HG03280 (cell line): ENCODE results near the gene OR51B6.
"Not testable (repeated sequence)": the region's sequence is repeated elsewhere in the genome, so short reads cannot be mapped to it uniquely, and the experiment has no call there.

ENCODE experiments used
- ATAC-seq: cut with Tn5 transposase; IDR thresholded peaks from one replicate; pipeline ENCODE4 v1.9.1; 2021; ENCODE audit warnings: mild to moderate bottlenecking, moderate library complexity; ENCODE audit not compliant: unreplicated experiment

The OR51B6 gene, protein sequence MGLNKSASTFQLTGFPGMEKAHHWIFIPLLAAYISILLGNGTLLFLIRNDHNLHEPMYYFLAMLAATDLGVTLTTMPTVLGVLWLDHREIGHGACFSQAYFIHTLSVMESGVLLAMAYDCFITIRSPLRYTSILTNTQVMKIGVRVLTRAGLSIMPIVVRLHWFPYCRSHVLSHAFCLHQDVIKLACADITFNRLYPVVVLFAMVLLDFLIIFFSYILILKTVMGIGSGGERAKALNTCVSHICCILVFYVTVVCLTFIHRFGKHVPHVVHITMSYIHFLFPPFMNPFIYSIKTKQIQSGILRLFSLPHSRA

DNA sequence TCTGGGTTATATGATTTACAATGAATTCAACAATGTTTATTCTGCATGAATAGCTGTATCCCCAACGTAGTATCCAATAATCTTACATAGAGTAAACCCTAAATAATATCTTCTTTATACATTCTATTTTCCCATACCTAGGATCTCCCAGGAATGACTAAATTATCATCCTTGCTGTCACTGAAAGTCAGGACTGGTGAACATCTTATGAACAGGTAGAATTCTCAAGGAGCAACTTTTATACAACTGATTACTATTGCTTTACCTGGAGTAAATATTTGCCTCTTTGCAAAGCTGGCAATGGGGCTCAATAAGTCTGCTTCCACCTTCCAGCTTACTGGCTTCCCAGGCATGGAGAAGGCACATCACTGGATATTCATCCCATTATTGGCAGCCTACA, at the start of gene OR51B6:
Gene OR51B6 (plus strand): TSS at position 301 of the 400 bp plus-strand sequence. CDS start 0 bp downstream, at position 301.
- no peak for ATAC-seq

DNA sequence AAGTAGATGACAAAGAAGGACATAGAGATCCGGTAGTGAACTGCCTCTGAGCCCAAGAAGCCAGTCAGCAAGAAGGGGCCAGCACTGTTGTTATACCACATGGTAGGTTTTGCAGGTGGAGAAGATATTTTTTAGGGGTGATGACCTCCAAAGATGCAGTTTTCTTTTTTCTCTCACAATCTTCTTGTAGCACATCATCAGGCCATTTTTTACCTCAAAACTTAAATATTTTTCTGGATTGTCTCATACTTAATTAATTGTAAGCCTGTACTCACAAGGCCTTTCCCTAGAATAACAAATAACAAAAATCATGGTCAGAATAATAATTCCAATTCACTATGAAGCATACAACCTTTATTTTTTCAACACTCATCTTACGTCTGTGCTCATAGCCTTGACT, 49.5 kb upstream of the OR51B6 start, which contains the start of gene OR51B4:
Gene OR51B4 (minus strand): TSS at position 101 of the 400 bp plus-strand sequence. CDS start 0 bp downstream, at position 101.
- ATAC-seq, result no peak

DNA sequence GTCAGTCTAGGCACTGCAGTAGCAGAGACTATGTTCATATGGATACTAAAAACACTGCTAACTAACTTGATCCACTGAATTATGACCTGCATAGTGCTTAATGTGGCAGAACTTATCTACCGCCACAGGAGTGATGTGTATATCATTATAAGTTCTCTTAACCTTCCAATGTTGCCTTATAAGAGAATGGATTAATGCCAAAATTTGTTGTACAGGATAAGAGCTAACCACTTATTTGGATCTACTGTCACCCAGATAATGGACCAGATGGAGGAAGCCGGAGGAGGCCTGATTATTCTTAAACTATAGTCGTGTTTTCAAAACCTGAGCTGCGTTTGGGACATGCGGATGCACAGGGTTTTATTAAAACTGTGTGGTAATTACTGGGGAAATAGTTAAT, 47.7 kb upstream of the OR51B6 start:
- ATAC-seq, result no peak

DNA sequence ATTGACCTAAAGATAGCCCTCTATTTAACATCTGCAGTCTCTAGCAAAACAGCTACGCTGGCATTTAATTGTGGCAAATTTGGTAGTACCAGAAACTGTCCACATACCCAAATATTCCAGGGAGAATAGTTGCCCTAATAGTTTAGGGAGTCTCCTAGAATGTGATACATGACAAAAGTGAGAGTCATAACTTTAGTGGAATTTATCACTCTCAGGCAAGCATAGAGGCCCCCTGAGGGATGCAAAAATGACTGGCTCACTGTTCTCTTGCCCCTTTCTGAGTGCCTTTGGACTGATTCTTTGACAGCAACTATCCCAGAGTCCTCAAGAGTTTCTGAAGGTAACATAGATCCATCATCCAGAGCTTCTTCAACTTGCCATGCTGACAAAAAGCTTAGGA, 47.3 kb upstream of the OR51B6 start:
- ATAC-seq, result no peak

DNA sequence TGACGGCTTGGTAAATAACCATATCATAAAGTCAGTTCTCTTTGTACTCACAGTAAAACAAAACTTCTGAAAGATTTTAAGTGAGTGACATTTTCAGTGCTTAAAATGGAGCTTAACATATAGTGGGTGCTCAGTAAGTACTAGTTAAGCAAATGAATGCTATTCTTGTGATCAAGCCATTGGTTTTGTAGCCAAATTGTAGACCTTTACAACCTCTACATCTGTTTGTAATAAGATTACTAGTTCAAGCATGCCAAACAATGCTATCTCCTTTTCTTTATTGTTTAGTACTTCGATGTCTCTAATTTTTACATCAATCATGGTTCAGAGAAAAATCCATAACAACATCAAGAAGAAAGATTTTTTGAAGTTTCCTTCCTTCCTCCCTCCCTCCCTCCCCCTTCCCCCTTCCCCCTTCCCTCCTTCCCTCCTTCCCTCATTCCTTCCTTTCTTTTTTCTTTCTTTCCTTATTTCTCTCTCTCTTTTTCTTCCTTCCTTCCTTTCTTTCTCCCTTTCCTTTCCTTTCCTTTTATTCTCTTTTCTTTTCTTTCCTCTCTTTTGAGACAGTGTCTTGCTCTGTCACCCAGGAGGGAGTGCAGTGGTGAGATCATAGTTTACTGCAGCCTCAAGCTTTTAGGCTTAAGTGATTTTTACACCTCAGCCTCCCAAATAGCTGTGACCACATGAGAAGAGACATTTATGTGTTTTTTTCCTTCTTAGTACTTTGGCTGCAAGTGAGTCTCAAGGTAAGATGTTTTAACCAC, 43.9 kb upstream of the OR51B6 start:
- no peak for ATAC-seq

DNA sequence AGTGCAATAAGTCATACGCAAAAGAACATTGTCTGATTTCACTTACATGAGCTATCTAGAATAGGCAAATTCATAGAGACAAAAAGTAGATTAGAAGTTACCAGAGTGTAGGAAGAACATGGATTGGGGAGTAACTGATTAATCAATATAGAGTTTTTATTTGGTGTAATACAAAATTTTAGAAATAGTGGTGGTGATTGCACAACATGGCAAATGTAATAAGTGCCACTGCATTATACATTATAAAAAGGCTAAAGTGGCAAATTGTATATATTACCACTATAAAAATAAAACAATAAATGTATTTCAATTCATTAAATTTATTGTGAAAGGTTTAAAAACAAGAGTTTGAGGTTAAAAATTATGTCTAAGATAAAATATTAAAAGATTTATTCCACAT, 40.9 kb upstream of the OR51B6 start:
- no peak for ATAC-seq

DNA sequence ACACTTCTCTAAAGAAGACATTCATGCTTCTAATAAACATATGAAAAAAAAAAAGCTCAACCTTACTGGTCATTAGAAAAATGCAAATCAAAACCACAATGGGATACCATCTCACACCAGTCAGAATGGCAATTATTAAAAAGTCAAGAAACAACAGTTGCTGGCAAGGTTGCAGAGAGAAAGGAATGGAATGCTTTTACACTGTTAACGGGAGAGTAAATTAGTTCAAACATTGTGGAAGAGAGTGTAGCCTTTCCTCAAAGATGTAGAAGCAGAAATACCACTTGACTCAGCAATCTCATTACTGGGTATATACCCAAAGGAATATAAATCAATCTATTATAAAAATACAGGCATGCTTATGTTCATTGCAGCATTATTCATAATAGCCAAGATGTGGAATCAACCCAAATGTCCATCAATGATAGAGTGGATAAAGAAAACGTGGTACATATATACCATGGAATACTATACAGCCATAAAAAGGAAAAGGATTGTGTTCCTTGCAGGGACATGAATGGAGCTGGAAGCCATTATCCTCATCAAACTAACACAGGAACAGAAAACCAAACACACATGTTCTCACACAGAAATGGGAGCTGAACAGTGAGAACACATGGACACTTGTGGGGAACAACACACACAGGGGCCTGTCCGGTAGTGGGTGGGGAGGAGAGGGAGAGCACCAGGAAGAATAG, 37.8 kb upstream of the OR51B6 start:
- ATAC-seq, result not testable (repeated sequence)

DNA sequence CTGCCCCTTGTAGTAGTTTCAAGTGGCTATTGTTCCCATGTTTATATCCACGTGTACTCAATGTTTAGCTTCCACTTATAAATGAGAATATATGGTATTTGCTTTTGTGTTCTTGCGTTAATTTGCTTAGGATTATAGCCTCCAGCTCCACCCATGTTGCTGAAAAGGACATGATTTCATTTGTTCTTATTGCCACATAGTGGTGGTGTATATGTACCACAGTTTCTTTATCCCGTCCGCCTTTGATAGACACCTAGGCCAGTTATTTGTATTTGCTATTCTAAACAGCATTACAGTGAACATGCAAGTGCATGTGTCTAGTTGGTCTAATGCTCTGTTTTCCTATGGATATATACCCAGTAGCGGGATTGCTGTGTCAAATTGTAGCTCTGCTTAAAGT, 34.0 kb upstream of the OR51B6 start:
- ATAC-seq, result no peak

DNA sequence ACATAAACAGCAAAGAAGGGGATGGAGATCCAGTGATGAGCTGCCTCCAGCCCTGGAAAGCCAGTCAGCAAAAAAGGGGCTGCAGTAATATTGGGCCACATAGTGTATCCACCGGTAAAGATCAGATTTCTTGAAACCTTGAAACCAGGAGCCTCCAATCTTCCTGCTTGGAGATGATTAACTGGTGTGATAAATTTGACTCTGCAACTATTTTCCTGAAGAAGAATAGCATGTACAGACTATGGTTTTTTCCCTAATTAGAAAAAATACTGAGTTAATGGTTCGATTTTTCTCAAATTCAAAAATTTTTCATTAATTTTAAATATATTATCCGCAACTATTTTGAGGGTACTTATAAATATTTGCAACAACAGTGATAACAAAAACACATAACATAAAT, 27.1 kb upstream of the OR51B6 start, which contains the start of gene OR51B2:
Gene OR51B2 (minus strand): TSS at position 101 of the 400 bp plus-strand sequence. CDS start 0 bp downstream, at position 101.
- ATAC-seq, result no peak

DNA sequence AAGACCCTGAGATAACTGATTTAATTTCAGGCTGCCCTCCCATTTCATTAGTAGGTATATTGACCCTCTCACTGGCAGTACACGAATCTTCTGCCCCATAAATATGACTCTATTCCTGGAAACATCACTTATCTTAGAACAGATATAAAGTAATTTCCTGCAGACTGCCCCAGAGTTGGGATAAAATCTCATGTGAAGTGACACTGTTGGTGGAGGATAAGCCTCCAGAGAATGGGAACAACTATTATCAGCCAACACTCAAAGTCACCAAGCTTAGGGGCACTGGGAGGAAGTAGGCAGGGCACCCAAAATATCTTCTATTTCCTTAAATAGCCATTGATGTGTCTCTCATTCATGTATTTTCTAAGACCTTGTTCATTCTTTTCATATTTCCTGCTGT, 16.1 kb upstream of the OR51B6 start:
- ATAC-seq, result no peak

DNA sequence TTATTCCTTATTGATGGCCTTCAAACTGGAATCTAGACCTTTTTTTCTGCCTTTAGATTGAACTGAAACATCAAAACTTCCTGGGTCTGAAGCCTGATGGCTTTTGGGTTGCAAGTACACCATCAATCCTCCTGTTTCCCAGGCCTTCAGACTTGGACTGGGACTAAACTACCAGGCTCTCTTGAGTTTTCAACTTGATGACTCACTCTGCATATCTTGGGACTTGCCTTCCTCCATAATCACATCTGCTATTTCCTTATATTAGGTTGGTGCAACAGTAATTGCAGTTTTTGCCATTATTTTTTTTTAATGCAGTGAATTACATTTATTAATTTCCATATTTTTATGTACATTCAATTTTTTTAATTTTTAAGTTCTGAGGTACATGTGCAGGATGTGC, 15.0 kb upstream of the OR51B6 start:
- ATAC-seq, result no peak

DNA sequence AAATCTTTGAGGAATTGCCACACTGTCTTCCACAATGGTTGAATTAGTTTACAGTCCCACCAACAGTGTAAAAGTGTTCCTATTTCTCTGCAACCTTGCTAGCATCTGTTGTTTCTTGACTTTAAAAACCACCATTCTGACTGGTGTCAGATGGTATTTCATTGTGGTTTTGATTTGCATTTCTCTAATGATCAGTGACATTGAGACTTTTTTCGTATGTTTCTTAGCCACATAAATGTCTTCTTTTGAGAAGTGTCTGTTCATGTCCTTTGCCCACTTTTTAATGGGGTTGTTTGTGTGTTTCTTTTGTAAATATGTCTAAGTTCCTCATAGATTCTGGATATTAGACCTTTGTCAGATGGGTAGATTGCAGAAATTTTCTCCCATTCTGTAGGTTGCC, 14.1 kb upstream of the OR51B6 start:
- not testable (repeated sequence) for ATAC-seq

DNA sequence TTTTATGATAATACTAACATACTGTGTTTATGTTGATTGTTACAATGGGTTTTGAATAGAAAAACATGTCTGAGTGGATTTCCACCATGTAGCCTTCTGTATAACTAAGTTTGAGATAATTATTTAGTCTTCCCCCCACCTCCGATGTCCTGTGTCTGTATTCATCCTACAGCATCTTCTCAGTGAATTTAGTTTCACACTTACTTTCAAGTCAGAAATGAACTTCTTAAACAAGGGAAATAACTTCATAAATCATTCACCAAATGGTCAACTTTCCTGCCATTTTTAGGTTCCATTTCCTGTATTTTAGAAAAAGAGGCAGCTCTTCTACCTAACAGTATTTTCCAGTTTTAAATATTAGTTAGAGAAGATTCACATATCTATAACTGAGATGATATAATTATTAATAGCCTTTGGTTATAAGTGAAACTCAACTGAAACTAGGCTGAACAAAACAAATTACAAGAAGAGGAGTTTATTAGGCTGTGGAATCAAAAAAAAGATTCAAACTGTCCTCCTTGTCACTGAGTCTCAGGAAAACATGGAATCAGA, 11.5 kb upstream of the OR51B6 start:
- no peak for ATAC-seq

DNA sequence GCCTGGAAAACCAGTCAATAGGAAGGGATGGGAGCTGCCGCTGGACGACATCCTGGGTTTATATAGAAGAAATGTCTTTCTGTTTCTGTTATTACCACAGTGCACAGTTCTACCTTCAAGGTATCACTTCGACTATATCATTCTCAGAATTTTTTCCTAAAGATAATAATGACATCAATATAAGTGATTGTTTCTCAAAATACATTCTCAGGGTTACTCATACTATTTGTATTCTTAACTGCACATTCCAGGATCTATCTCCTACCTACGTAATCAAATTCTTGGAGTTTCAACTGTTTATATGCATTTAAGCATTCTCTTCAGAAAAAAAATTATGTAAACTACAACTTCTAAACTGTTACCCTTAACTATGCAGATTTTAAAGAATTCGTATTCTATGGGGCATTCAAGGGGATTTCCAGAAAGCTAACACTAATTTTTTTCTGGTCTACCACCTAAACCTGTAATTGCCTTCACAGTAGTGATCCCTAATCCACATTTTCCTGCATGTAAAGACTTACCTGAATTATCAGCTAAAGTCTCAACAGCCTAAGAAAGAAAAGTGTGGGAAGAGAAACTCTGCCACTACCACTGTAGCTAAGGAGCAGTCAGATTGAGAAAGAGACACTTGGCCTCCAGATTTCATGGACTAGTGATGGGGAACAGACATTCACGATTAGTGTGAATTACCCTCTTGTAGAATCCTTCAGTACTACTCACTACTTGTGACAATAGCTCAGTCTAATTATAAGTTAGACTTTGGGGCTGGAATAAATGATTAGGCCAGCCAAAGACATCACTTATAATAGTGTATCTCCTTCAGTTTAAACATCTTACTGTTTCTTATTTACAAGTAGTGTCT, 7.6 kb upstream of the OR51B6 start, which contains the start of gene OR51B5:
Gene OR51B5 (minus strand): TSS at position 51 of the 862 bp plus-strand sequence. CDS start 0 bp downstream, at position 51.
- no peak for ATAC-seq

DNA sequence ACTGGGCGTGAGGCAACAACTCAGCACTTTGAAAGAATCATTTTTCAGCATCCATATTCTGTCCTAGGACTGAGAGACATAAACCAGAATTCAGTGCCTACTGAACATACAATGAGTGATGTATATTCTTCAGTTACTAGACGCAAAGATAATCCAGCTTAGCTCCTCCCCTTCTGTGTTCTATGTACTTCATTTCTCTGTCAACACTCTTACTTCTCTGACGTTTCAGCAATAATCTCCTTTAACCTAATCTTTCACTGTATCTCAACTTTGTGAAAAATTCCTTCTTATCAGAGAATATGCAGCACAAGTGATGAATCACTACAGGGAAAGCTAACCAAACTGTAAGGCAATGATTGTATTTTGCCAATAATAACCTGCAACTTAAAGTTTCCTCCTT, 5.5 kb upstream of the OR51B6 start:
- no peak for ATAC-seq

DNA sequence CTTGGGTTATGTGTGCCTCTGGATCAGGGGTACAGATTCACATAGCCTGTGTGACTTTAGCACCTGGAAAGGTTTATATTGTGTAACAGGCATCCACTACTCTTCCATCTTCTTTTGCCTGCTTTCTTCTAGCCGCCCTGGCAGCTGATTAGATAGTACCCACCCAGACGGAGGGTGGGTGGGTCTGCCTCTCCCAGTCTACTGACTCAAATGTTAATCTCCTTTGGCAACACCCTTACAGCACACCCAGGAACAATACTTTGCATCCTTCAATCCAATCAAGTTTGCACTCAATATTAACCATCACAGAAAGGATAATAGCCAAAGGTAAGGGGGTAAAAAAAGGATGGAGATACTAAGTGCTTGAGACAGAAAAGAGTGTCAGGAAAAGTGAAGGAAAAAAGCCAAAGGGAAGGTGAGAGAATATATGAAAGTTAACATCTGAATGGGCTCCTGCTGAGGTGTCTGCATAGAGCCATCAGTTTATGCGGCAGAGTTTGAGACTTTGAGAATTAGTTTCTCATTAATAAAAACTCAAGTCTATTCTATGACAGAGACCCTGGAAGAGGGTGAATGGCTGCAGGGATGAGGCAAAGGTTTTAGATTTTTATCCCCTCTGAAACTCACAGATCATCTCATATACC, 2.6 kb upstream of the OR51B6 start:
- ATAC-seq, result no peak

DNA sequence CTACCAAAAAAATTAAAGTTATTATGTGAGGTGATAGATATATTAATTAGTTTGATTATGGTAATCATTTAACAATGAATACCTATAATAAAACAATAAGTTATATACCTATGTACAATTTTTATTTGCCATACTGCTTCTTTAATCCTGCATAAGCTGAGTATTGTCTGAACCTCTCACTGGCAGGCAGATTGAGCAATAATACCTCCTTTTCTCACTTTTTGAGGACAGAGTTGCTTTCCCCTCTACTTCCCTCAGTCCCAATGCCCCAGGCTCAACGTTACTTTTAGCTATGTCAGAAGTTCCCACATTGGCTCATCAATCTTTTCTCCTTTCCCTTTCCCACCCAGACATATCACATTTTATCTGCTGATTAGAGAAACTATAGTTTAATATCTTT, 1.8 kb upstream of the OR51B6 start:
- ATAC-seq, result no peak

DNA sequence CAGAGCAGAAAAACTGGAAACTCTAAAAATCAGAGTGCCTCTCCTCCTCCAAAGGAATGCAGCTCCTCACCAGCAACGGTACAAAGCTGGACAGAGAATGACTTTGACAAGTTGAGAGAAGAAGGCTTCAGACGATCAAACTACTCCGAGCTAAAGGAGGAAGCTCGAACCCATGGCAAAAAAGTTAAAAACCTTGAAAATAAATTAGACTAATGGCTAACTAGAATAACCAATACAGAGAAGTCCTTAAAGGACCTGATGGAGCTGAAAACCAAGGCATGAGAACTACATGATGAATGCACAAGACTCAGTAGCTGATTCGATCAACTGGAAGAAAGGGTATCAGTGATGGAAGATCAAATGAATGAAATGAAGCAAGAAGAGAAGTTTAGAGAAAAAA, 4.7 kb downstream of the OR51B6 start:
- not testable (repeated sequence) for ATAC-seq

DNA sequence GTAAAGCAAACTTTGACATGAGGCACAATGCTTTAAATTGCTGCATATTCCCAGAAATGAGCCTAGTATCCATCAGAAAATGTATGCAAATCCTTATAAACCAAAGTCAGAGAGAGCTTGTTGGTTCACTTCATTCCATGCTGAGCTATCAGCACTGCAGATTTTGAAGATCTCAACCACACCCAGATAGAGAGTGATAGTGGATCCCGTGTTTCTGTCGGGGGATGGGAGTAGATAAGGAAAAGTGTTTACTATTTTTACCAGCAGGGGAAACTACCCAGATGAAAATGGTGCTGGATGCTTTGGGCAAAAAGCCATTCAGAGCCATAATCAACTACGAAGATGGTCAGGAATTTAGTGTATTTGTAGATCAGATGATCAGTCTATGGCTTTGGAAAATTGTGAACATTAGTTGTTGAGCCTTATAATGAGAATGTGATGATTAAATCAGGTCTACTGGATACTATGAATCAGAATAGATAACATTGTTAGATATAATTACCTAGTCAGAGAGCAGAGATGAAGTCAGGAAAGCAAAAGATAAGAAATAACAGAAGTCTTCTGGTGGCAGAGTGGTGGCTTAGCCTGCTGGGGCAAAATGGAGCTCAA, 10.8 kb downstream of the OR51B6 start:
- ATAC-seq, result no peak
